Myocyte (in vitro differentiated cells): ENCODE measurements around the gene DRC1. TPM values are rescaled to one million over a fixed set of nuclear protein-coding genes. Genes with fewer than 3 reads are reported as not detected.
A peak's percentile ranks its signal among the peaks of the same experiment; 100 is the strongest.

Experiments
- DNase-seq: peaks from one replicate; pipeline ENCODE4 v3.0.0-alpha.2; 2012; ENCODE audit warnings: low read depth
- total RNA-seq: library from RNA; depleted of rRNA; stranded (reverse); fragments of >200 nt; gene quantifications from 2 replicates; pipeline ENCODE4 v1.2.3, GENCODE V29; 2014

Gene DRC1
- total RNA-seq, 1 donor from 2014 or later = 0.21 TPM

DNA sequence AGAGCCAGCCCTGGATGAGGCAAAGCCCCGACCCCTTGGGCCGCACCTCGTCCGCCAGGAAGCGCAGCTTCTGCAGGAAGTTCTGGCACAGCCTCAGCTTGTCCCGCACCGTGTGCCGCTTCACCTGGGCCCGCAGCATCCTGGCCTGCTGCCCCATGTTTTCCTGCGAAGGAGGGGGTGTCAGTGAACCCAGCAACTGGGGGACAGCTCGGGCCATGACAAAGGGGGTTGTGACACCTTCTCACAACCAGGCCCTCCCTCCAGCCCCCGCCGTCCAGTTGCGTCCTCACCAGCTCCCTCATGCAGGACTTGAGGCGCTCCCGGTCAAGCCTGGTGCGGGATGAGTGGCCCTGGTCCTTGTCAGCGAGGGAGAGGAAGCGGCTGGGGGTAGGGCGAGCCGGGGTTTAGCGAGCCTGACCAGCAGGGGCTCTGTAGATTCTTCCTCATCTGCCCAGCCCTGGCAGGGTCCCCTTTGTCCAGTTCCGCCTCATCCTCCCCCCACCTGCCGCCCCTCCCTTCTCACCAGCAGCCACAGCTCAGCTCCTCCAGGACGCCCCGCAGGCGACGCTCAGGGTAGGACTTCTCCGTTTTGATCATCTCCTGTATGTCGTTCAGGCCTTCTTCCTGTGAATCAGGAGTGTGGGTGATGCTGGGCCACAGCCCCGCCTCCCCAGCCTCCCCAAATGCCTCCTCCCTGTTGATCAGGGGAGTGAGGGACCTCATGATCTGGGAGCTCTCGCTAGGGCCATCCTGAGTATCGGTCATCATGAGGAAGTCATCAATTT lies 75.6 kb downstream of the DRC1 start:
- DNase-seq = no peak

DNA sequence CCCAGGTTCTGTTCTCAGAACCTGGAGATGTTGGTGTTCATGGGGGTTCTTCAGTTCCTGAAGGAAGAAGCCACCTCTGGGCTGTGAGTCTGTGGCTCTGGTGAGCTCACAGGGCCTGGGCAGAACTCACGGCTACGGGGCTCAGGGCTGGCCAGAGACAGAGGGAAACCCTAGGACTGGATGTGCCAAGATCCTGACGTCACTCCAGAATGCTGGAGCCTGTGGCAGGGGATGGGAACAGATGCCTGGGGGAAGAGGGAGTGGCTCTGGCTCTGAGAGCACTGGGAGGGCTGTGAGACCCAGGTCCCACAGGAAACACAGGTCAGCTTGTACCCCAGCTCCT lies 76.2 kb downstream of the DRC1 start, which contains the start of gene OTOF:
Gene OTOF (minus strand): TSS at position 214 of the 343 bp plus-strand sequence.
- peak; percentile 94 for DNase-seq

DNA sequence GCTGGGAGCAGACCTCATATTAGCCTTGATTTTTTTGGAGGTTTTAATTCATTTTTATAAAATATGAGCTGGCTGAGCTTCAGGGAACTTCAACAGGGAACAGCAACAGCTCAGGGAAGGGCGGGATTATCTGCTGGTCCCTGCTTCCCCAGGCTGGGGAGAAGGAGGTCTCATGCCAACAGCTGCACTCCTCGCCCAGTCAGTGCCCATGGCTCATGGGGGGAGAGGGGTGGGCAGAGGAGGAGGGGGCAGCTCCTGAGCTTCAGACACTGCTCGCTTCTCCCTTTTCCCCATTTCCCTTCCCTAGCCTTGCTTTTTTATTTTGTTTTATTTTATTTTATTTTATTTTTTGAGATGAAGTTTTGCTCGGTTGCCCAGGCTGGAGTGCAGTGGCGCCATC lies 76.6 kb downstream of the DRC1 start:
- peak; percentile 61 for DNase-seq

DNA sequence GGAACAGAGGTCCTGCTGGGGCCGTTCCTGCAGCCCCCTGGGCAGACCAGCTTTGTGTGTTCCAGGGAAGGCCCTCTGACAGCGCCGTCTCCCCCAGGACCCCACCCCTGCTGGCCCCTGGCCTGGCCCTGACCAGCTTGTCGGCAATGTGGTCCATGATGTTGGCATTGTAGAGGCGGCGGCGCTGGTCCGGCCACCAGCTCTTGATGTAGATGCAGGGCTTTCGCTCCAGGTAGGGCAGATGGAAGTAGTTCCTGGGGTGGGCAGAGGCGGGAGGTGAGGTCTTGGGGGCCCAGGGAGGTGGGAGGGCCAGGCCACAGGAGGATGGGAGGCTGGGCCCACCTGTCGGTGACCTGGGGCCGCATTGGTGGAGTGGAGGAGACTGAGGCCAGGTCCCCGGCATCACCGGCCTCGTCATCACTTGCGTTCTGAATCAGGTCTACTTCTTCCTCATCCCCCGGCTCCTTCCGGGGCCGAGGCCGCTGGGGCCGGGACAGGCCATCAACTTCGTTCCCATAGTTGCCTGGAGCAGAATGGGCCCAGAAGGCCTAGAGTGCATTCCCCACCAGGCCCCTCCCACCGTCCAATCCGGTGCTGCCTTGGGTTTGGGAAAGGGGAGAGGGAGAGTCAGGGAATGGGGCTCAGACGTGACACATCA lies 77.5 kb downstream of the DRC1 start:
- DNase-seq = no peak

DNA sequence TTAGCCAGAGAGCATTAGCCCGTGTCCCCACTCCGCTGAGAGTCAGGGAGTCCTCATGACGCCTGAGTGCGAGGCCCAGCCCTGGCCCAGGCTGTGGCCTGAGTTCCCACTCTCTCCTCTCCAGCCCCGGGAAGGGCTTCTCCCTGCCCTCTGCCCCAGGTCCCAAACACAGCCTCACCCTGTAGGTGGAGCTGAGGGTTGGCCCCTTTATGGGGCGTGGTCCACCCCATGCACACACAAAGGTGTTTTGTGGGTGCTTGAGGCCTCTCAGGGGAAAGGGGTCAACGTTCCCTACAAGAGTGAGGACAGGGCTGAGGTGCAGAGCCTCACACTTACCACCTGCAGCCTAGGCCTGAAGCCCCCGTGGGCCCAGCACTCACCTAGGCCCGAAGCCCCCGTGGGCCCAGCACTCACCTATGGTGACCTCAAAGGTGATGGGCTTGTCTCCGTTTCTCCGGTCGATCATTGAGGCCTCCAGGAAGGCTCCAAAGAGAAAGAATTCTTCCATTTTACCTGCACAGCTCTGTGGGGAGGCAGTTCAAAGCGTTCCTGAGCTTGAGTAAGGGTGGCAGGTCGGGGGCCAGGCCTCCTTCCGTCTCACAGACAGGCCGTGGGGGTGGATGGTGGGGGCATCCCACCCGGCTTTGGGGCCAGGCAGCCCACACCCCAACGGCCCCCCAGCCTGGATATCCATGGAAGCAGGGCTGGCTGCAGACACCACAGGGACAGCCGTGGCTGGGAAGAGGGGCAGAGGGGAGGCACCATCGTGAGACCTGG lies 78.3 kb downstream of the DRC1 start:
- DNase-seq = no peak

DNA sequence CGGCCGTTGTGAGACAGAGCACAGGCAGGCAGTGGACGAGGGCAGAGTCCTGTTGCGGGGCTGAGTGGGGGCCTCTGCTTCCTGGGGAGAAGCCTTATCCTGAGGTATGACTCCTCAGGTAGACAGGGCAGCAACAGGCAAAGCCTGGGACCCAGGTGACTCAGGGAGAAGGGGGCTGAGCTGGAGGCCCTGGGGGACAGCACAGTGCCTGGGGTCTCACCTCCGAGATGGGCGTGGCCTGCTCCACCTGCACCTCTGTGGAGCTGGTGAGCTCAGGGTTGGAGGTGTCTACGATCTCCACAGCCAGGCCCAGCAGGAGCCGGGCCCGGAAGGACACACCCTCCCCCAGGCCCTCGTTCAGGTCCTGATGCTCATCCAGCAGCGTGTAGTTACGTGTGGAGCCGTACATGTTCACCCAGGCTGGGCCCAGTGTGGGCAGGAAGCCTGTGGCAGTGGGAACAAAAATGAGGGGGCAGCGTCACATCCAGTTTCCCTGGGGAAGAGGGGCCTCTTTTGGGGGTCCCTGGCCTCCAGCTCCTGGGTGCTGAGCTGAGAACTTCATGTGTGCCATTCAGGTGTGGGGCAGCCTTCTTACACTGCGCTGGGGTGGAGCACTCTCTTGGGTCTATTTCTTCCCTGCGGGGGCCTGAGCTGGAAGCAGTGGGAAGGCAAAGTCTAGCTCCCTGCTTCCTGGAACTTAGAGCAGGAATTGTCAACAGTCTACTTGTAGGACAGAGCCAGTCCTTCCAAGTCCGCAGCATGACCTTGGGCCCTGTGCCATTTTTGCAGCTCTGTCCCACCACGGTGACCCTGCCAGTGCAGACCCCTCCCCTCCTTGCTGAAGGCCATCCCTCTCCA lies 79.1 kb downstream of the DRC1 start:
- no peak for DNase-seq

DNA sequence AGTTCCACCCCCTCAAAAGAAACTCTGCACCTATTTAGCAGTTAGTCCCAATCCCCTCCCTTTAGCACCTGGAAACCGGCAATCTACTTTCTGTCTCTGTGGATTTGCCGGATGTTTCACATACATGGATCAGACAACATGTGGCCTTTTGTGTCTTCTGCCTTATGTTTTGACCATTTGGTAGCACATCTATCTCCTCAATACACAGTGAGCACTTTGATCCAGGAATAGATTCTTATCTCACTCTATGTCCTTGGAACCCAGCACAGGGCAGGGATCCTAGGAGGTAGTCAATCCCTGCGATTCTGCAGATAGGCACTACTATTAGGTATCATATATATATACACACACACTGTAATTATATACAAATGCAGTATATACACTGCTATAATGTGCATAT lies 80.0 kb downstream of the DRC1 start:
- DNase-seq = peak; percentile 66

DNA sequence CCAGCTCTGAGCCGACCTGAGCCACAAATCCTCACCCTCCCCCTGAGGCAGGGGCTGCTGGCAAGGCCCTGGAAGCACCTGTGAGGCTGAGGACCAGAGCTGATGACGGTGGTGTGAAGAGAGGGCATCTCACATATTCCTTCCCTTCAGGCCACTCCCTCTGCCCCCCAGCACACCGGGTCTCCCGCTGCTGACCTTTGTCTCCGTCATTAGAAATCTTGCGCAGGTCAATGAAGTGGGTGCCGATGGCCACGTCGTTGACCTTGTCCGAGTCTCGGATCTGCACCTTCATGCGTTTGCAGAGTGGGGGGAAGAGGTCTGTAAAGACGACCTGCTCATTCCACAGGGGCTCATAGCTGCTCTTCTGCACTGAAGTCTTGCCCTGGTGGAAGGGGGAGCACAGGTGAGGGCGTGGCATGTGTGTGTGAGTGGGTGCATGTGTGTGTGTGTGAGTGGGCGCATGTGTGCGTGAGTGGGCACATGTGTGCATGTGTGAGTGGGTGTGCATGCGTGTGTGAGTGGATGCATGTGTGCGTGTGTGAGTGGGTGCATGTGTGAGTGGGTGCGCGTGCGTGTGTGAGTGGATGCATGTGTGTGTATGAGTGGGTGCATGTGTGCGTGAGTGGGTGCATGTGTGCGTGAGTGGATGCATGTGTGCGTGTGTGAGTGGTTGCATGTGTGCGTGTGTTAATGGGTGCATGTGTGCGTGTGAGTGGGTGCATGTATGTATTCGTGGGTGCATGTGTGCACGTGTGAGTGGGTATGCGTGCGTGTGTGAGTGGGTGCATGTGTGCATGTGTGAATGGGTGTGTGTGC lies 80.7 kb downstream of the DRC1 start:
- no peak for DNase-seq

DNA sequence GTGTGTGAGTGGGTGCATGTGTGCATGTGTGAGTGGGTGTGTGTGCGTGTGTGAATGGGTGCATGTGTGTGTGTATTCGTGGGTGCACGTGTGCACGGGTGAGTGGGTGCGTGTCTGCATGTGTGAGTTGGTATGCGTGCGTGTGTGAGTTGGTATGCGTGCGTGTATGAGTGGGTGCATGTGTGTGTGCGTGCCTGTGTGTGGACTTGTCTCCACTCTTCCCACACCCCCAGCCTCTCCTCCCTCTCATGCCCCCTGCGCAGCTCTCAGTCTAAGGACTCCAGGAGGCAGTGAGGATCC lies 81.3 kb downstream of the DRC1 start:
- no peak for DNase-seq

DNA sequence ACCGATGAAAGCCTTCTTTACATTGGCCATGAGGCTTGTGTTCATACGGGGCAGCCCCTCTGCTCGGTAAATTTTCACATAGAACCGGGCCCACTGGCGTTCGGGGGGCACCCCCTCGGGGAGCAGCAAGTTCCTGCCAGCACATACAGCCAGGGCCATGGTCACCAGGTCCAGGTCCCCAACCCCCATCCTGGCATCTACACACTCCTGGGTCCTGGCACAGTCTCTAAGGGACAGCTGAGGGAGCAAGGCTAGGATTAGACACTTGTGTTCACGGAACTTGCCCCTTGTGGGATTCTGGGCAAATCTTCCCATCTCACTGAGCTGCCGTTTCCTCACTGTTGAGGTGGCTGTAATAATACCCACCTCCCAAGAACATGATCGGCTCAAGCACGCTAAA lies 81.8 kb downstream of the DRC1 start:
- peak; percentile 86 for DNase-seq

DNA sequence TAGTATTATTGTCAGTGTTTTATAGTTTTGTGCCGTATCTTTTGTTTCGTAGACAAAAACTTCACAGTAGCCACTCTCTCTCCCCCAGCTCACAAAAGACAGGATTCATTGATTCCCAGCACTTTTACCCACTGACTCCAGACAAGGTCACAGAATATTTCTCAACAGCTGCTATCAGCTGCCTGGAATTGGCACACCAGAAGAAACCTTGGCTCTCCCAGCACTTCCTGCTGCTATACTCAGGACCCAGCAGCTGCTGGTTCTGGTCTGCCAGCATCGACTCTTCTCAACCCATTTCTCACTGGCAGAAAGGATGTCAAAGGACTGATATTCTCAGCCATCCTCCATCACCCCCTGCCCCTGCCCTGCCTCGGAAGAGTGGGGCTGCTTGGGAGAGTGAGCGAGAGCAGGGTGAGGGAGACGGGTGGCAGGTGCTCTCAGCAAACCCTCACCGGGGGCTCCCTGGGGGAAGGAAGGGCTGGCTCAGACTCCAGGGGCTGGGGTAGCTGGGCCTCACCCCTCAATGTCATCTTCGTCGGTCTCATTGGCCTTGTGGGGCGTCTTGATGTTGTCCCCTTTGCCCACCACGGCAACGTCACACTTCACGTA lies 82.3 kb downstream of the DRC1 start:
- DNase-seq = peak; percentile 86

DNA sequence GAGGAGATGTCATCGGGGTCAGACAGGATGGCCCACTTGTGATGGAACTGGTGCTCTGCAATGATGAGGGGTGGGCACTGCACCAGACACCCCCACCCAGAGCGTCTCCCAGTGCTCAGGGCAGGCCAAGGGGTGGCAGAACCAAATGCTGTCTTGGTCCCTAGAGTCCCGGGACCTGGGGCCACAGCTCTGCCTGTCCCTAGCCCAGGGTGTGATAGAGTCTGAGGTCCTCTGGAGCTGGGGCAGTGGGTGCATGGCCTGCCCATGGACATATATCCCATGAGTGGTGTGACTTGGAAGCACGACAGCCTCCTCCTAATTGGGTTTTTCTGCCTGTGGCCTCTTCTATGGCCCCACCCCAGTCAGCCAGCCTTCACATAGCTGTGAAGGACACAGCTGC lies 82.9 kb downstream of the DRC1 start:
- DNase-seq = no peak

DNA sequence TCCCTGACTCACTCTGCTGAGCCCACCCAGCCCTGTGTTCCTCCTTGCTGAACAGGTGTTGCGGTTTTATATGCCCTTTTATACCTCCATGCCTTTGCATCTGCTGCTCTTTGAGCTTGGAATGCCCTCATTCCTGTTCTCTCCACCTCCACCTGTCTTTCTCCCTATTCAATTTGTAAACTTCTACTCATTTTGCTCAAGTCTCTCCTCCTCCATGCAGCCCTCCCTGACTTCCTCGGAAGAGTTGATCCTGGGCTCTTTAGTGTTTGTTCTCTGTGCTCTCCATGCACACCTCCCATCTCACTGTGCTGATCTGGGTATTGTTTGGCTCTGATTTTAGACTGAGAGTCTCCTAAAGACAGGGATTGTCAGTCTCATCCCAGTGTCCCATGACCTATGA lies 83.4 kb downstream of the DRC1 start:
- DNase-seq = no peak

DNA sequence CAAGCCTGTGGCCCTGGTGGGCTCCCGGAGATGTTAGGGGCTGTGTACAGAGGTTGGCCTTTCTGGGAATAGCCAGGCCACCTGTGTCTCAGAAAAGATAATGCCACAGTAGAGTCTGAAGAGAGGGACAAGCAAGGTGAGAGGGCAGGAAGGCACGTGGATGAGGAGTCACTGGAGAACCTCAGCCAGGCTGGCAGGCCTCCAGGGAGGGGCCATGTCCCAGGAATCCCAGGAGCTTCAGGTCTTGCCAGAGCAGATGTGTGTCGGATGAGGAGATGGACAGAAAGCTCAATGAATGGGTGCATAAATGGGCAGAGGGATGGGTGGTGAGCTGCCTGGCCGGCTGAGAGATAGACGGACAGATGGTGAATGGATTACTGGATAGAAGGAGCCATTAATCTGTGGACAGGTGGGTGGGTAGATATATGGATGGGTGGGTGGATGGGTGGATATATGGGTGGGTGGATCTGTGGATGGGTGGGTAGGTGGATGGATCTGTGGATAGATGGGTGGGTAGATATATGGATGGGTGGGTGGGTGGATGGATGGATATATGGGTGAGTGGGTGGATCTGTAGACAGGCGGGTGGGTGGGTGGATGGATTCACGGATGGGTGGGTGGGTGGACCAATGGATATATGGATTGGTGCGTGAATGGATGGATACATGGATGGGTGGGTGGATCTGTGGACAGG lies 84.2 kb downstream of the DRC1 start:
- DNase-seq = no peak

DNA sequence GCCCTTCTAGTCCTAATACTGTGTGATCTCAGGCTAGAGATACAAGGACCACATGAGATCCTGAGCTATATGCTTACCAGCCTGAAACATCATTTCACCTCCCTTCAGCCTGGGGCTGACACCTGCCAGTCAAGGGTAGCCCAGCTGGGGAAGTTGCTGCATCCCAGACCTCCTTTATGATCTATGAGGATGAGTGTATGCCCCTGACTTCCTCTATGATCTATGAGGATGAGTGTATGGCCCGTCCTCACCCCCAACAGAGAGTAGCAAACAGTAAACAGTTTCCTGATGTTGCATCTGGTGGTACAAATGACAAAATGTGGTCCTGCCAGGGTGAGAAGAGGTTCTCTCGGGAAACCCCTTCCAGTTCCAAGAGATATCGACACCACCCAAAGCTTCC lies 85.1 kb downstream of the DRC1 start:
- no peak for DNase-seq

DNA sequence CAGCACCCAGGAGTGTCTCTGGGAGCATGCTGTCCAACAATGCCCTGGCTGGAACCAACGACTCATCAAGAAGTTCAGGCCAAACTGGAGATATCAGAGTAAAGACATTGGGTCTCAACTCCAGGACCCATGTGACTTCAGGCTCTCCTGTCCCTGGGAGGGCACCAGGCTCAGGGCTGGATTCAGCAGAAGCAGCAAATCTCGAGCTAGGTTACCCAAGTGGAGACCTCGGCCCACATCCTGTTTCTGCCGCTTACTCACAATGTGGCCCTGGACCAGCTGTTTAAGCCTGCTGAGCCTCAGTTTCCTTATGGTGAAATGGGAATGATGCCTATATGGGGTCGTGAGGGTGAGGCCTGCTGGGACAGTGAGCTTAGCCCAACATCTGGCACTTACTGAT lies 85.5 kb downstream of the DRC1 start:
- DNase-seq = no peak

DNA sequence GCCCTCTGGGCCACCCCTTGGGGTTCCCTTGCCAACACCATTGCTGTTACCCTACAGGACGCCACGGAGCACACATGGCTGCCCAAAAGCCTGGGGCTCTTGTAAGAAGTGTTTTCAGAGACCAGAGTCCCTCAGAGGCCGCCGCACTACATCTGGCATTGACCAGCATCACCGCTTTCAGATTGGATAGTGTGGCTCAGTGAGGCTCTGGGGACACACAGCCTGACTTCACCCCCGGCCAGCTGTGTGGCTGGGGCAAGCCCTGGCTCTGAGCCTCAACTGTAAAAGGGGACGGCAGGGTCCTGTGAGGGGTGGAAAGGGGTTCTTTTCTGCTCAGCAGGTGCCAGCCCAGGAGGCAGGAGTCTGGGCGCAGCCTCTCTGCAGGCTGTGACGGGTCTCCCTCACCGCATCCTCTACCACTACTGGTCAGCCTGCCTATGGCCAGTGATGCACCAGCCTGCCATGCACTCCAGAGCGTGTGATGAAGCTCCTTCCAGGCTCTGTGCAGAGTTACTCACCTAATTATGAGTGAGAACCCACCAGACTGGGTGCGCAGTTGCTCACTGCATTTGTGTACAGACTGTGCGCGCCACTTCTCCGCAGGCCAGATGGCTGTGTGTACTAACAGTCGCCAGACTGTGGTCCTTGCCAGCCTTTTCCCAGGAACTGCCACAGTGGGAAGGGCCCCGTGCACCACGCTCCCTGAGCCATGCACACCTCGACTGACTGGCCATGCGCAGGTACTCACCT lies 86.9 kb downstream of the DRC1 start:
- no peak for DNase-seq

DNA sequence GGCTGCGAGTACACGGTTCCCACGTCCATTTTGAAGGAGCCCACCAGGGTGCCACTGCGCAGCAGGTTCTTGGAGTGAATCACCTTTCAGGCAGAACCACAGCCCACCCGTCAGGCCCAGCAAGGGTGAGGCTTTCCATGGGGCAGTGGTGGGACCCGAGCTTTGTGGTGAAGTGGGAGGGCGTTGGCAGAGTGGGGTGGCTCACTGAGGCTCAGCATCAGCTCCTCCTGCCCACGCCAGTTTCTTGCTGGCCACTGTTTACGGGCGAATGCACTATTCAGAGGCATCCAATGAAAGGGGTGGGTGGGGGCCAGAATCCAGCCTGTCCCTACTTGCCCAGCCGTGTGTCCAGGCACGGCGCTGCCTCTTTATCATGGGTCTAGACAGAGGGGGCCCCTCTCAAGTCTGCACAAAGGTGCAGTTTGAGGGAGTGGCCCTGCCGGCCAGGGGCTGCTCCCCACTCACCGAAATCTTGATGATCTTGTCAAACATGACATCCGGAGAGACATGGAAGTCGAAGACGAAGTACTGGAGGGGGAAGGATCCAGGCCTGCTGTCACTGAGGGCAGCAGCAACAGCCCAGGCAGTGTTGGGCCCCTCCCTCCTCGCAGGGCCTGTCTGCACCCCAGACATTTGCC lies 87.6 kb downstream of the DRC1 start:
- DNase-seq = no peak
